ENCODE data around the gene CHMP4A.
A peak's percentile ranks its signal among the peaks of the same experiment; 100 is the strongest.

CHMP4A gene

GRCh38 chr14:24172871-24173281 lies 40.4 kb downstream of the CHMP4A start:
- DNase-seq (ENCODE audit: low read depth): no peak
- H3K4me3 ChIP-seq (ENCODE audit: low read depth, low read length): peak overlapping the region; percentile 65
- no peak for TF ChIP-seq CTCF (IDR thresholded peaks at IDR 0.05; ENCODE audit: low read depth, low read length, missing control alignments)

GRCh38 chr14:24172261-24172860 lies 40.9 kb downstream of the CHMP4A start:
- peak overlapping the region; percentile 65 for H3K4me3 ChIP-seq (ENCODE audit: low read depth, low read length)
- no peak for TF ChIP-seq CTCF (IDR thresholded peaks at IDR 0.05; ENCODE audit: low read depth, low read length, missing control alignments)
- no peak for DNase-seq (ENCODE audit: low read depth)

- peak; percentile 80 for DNase-seq (ENCODE audit: low read depth)
- no peak for TF ChIP-seq CTCF (IDR thresholded peaks at IDR 0.05; ENCODE audit: low read depth, low read length, missing control alignments)
- peak within 1 kb of the TSS; percentile 65 for H3K4me3 ChIP-seq (ENCODE audit: low read depth, low read length)
Measured at GRCh38 chr14:24171422-24172260, 41.6 kb downstream of the CHMP4A start, which contains the start of gene REC8. Gene REC8 (plus strand): TSS chr14:24172080. CDS start chr14:24172553, 473 bp downstream.

- TF ChIP-seq CTCF (IDR thresholded peaks at IDR 0.05; ENCODE audit: low read depth, low read length, missing control alignments): no peak
- DNase-seq (ENCODE audit: low read depth): no peak
- no peak overlapping the region for H3K4me3 ChIP-seq (ENCODE audit: low read depth, low read length)
Measured at GRCh38 chr14:24167469-24168114, 45.7 kb downstream of the CHMP4A start.

- no peak for TF ChIP-seq CTCF (IDR thresholded peaks at IDR 0.05; ENCODE audit: low read depth, low read length, missing control alignments)
- no peak for DNase-seq (ENCODE audit: low read depth)
- no peak overlapping the region for H3K4me3 ChIP-seq (ENCODE audit: low read depth, low read length)
Measured at GRCh38 chr14:24165785-24166184, 47.5 kb downstream of the CHMP4A start.

- no peak overlapping the region for H3K4me3 ChIP-seq (ENCODE audit: low read depth, low read length)
- no peak for DNase-seq (ENCODE audit: low read depth)
- TF ChIP-seq CTCF (IDR thresholded peaks at IDR 0.05; ENCODE audit: low read depth, low read length, missing control alignments): no peak
Measured at GRCh38 chr14:24164518-24164991, 48.7 kb downstream of the CHMP4A start.
